OCI-M2 (cell line): ENCODE measurements around the gene EHF.

Experiments
- DNase-seq: peaks from one replicate; lab custom pipeline; 2025; ENCODE audit not compliant: unreplicated experiment; lab: John Stamatoyannopoulos, UW

Gene EHF

DNA sequence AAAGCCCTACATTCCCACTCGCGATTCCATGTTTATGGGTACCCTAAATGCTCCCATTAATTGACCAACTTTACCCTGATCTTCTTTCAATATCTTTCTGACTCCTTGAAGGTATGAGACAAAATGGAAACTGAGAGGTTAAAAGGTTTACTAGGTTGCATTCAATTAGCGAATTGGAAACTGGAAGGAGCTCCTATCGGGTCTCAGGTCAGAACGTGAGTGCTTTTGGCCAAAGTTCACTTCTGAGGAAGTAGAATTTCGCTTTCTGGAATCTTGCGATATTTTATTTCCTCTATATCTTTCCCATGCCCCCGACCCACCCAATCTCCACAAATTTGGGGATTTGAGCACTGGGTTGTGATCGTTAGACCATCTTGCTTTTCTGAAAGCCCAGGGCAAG is 2.6 kb downstream of the EHF start:
- DNase-seq, result no peak

- no peak for DNase-seq
Observed at GRCh38 chr11:34624069-34624468, 3.2 kb downstream of the EHF start.

GRCh38 chr11:34625576-34625975 is 4.7 kb downstream of the EHF start:
- no peak for DNase-seq

- DNase-seq, result no peak
Observed at GRCh38 chr11:34626393-34626792, 5.5 kb downstream of the EHF start.

- no peak for DNase-seq
Observed at GRCh38 chr11:34627197-34627596, 6.3 kb downstream of the EHF start.

DNA sequence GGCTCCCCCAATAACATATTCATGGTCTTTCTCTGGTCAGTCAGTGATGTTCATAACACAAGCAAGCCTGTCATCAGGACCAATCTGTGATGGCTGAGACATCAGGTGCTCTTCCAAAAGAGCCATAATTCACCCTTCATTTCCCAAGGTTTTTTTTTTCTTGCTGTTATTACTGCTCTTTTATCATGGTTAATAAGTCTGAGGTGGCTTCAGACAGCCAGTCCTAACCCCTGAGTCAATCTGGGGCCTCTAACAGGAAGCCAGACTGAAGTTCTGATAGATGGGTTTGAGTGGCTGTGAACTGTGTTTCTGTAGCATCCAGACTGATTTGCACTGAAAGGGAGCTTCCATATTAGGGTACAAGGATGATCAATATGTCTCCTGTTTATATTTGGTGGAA is 8.8 kb downstream of the EHF start:
- DNase-seq, result no peak

DNA sequence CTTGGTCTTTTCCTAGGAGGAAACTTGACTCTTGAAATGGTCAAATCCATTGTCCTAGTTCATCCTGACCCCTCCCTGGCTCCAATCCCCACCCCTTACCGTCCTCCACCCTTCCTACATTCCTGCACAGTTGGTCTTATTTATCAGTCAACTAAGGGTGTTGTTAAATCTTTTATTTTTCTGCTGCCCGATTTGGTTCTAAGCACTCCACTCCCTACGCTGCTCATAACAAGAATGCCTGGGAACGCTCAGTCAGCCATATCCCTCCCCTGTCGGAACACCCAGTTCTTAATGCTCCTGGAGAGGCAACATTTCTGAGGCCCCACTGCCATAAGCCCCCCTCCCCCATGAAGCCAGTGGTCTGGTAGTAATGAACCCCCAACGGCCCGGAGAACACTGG is 9.7 kb downstream of the EHF start:
- no peak for DNase-seq

GRCh38 chr11:34631297-34631696 is 10.4 kb downstream of the EHF start:
- DNase-seq, result no peak

- no peak for DNase-seq
Observed at GRCh38 chr11:34631737-34632104, 10.8 kb downstream of the EHF start.

GRCh38 chr11:34632105-34632791 is 11.4 kb downstream of the EHF start:
- DNase-seq, result no peak

GRCh38 chr11:34633640-34633989 is 12.7 kb downstream of the EHF start:
- no peak for DNase-seq

- DNase-seq, result no peak
Observed at GRCh38 chr11:34633990-34634693, 13.2 kb downstream of the EHF start.

GRCh38 chr11:34634694-34635062 is 13.8 kb downstream of the EHF start:
- no peak for DNase-seq

DNA sequence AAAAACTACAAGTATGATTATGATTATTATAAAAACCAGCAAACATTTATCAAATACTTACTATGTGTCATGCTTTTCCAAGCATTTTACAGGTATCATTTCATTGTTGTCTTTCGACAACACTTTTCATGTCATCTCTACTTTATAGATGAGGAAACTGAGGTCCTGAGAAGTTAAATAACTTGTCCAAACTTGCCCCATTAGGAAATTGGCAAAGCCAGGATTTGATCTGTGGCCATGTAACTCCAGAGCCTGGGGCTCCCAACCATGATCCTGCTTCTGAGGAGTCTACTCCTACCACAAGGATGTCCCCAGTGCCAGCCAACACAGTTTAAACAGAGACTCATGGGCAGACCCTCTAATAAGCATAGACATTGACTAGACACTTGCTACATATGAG is 15.2 kb downstream of the EHF start:
- DNase-seq, result no peak

DNA sequence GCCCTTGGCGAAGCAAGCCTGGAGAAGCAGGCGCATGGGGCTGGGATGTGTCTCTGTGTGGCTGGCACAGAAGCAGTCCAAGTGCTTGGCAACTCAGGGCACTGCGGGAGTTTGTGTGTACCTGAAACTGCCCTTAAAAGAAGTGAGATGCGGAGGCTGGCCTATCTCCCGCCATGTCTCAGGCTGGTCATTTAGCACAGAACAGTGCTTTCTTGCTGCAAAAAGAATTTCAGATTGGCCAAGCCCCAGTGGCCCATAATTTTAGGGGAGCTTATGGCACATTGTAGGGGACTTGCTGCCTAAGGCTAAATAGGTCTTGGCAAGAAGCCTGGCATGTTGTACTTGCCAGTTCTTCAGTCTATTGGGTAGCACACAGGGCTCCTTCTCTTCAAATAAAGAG is 16.4 kb downstream of the EHF start:
- DNase-seq, result no peak

DNA sequence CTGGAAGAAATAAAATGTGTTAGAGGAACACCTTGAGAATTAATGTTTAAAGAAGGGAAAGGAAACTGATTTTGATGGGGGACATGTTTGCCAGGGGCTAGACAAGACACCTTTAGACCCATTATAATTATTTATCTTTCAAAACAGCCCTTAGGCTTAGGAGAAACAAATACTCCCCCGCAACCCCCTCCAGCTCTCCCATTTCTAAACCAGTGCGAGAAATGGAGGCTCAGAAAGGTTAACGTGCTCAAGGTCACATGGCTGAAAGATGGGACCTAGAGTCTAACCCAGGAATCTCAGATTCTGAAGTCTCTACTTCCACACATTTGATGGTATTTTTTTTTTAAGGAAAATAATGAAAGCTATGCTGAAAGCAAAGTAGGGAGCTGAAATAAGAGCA is 18.0 kb downstream of the EHF start:
- no peak for DNase-seq

GRCh38 chr11:34639545-34639944 is 18.7 kb downstream of the EHF start:
- DNase-seq, result no peak

GRCh38 chr11:34640050-34640923 is 19.4 kb downstream of the EHF start:
- DNase-seq, result no peak

GRCh38 chr11:34640924-34641275 is 20.0 kb downstream of the EHF start:
- DNase-seq, result no peak

DNA sequence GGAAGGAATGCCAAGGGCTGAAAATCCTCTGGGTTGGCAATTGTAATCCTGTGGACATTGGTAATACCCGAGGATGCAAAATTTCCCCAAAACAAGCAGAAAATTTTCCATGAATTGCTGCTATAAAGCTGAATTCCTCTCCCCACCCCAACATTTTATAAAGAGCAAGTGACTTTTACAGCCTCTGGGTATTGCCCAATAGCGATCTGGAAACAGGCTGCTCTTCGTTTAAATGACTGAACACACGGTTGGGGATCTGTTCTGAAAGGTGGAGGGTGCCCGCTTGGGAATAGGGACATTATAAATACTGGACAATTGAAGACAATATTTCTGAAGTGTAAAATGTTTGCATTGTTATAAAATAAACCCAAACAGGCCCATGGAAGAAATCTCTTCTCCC is 20.6 kb downstream of the EHF start:
- DNase-seq, result no peak

DNA sequence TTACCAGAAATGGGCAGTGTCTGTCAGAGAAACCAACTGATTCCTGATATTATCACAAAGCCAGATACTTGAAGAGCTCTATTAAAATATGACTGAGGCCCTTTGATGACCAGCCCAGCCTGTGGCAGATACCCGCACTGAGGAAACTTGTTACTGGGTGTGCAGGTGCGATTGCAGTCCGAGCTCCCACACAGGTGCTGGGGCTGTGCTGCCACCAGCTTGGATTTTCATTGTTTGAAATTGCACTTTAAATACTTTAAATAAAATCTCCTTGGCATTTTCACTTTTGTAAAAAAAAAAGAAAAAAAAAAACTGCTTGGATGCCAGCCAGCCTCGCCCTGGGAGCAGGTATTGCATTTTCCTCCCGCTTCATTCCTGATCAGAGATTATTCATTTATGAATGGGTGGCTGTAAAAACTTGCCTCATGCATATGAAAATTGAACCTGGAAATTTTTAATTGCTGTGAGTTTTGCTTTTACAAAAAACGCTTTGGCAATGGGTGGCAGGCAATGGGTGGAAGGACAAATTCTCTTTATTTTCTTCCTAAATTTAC is 21.2 kb downstream of the EHF start:
- DNase-seq, result no peak

- no peak for DNase-seq
Observed at GRCh38 chr11:34642873-34643272, 22.0 kb downstream of the EHF start.
